ENCODE data around the gene USP1. TPM values are rescaled to one million over a fixed set of nuclear protein-coding genes. Genes with fewer than 3 reads are reported as not detected.

USP1 gene
- total RNA-seq, 1 donor from 2014 or later: 70.0 TPM

DNA sequence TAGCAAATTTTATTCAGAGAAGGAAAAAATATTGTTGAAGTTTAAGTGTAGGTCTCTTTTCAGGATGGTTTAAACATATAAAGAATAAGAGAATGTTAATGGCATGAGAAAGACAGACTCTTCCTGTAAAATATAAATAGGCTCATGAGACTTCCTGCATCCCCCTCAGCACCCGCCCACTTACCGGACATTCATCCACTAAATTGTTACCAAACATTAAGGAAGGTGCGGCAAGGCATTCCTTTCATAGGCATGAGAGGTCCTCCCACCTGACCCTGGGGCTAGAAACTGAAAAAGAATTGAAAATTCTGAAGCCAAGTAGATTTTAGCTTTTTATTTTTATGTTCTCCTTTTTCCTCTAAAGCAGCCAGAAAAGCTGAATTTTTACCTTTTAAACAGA is 10.6 kb upstream of the USP1 start:
- Mint-ChIP-seq H3K27me3 (ENCODE audit: low read depth) (no peaks in the 10 kb centered on the region), H3K4me1 (peaks cover 16% of the 10 kb centered on the region), H3K27ac (ENCODE audit: unreplicated experiment) (no peak overlapping the region), H3K4me3 (no peak overlapping the region), H3K9me3 (no peaks in the 10 kb centered on the region), H3K36me3 (ENCODE audit: low read depth) (no peaks in the 10 kb centered on the region)
- no peak for DNase-seq (ENCODE audit: low read depth, low spot score)
- TF ChIP-seq CTCF (conservative IDR thresholded peaks at IDR 0.05): no peak

DNA sequence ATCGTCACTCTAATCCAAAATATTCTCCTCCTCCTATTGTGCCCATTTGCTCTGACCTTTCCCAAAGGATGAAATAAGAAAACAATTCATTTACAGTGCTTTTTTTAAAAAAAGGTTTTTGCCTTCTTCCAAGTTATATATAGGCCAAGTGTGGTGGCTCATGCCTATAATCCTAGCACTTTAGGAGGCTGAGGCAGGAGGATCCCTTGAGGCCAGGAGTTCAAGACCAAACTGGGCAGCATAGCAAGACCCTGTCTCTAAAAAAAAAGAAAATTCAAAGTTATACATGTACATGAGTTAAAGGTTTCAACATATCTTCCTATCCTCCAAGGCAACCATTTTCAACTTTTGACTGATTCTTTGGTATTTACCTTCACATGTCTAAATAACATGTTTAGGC is 10.1 kb upstream of the USP1 start:
- H3K9me3 Mint-ChIP-seq: no peaks in the 10 kb centered on the region
- no peaks in the 10 kb centered on the region for H3K36me3 Mint-ChIP-seq (ENCODE audit: low read depth)
- no peak overlapping the region for H3K27ac Mint-ChIP-seq (ENCODE audit: unreplicated experiment)
- no peak overlapping the region for H3K4me3 Mint-ChIP-seq
- peaks cover 16% of the 10 kb centered on the region for H3K4me1 Mint-ChIP-seq
- H3K27me3 Mint-ChIP-seq (ENCODE audit: low read depth): no peaks in the 10 kb centered on the region
- TF ChIP-seq CTCF (conservative IDR thresholded peaks at IDR 0.05): no peak
- DNase-seq (ENCODE audit: low read depth, low spot score): no peak

- Mint-ChIP-seq H3K27me3 (ENCODE audit: low read depth) (no peaks in the 10 kb centered on the region), H3K4me3 (no peak overlapping the region), H3K36me3 (ENCODE audit: low read depth) (no peaks in the 10 kb centered on the region), H3K27ac (ENCODE audit: unreplicated experiment) (no peak overlapping the region), H3K9me3 (no peaks in the 10 kb centered on the region), H3K4me1 (peaks cover 16% of the 10 kb centered on the region)
- no peak for TF ChIP-seq CTCF (conservative IDR thresholded peaks at IDR 0.05)
- DNase-seq (ENCODE audit: low read depth, low spot score): no peak
Observed at GRCh38 chr1:62428351-62428750, 8.5 kb upstream of the USP1 start.

DNA sequence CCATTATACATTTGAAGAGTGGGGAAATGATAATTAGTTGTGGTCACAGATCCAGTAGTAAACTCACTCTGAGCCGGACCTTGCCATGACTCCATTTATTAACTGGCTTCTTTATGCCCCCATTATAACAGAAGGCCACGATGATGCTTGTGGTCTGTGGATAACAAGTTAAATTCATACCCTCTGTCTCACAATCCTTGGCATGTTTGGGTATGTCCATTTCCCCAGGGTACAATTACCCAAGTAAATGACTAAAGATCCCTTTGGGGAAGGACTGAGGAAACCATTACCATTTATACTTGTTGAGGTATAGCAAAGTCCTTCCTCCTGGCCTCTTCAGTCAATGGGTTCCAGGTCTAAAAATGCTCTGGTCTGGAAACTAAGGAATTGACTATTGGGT is 7.3 kb upstream of the USP1 start:
- H3K27ac Mint-ChIP-seq (ENCODE audit: unreplicated experiment): no peak overlapping the region
- no peak for DNase-seq (ENCODE audit: low read depth, low spot score)
- H3K27me3 Mint-ChIP-seq (ENCODE audit: low read depth): no peaks in the 10 kb centered on the region
- TF ChIP-seq CTCF (conservative IDR thresholded peaks at IDR 0.05): no peak
- no peaks in the 10 kb centered on the region for H3K36me3 Mint-ChIP-seq (ENCODE audit: low read depth)
- no peaks in the 10 kb centered on the region for H3K9me3 Mint-ChIP-seq
- peaks cover 10% of the 10 kb centered on the region for H3K4me1 Mint-ChIP-seq
- H3K4me3 Mint-ChIP-seq: no peak overlapping the region

DNA sequence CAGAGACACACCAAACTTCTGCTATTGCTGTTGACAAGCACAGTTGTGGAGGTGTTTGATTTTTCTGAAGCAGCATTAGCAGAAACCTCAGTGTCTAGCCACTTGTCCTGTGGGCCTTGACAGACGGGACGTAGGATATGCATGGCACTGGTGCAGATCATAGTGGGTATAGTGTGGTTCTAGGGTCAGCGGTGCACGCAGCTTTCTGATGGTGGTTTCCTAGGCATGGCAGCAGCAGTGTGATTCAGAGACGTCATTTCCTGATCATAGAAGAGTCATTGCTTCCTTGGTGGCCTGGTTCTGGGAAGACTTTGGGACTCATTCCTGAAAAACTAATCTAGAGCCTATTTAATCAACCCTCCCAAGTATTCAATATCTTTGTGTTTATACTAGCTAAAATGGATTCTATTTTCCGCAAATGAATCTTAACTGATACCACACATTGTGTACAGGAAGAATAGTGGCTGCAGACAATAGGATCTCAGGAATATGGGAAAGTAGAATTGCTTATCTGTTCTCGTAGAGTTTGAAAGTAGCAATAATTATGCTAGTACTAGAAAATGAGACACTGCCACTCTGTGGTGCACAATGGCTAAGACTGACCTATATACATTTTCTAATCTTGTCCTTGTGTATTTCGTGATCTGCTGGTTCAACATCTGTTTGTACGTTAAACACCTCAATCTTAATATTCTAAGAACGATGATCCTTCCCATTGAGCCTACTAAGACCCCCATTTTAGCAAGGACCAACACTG is 2.8 kb upstream of the USP1 start:
- peak overlapping the region; percentile 79 for H3K4me3 Mint-ChIP-seq
- peak; percentile 34 for TF ChIP-seq CTCF (conservative IDR thresholded peaks at IDR 0.05)
- H3K36me3 Mint-ChIP-seq (ENCODE audit: low read depth): no peaks in the 10 kb centered on the region
- H3K27me3 Mint-ChIP-seq (ENCODE audit: low read depth): peaks cover 3% of the 10 kb centered on the region
- peaks cover 2% of the 10 kb centered on the region for H3K9me3 Mint-ChIP-seq
- no peak for DNase-seq (ENCODE audit: low read depth, low spot score)
- H3K27ac Mint-ChIP-seq (ENCODE audit: unreplicated experiment): no peak overlapping the region
- H3K4me1 Mint-ChIP-seq: peaks cover 29% of the 10 kb centered on the region

All from neural crest cell (in vitro differentiated cells).